GM12878 (cell line): Measurements from ENCODE around the gene GIGYF2. TPM values are rescaled to one million over a fixed set of nuclear protein-coding genes. Genes with fewer than 3 reads are reported as not detected.

Source experiments
- ATAC-seq: fragments of 200-7000 bp; cut with Tn5 transposase; 3 replicates; pipeline ENCODE4 v1.9.1; 2020; ENCODE audit warnings: mild to moderate bottlenecking, moderate library complexity
- BruUV-seq: library from RNA; stranded (reverse); fragments of 400-500 nt; replicated peaks from 2 replicates; lab custom pipeline; 2021; lab: Mats Ljungman, UMichigan
- CTCF ChIA-PET: fragments of 300-600 bp; sonication (Branson Sonifier 250); formaldehyde crosslinking; extraction: SDS; loops from one replicate; lab custom pipeline; 2021; ENCODE audit warnings: inconsistent platforms; lab: Yijun Ruan, JAX
- POLR2A ChIA-PET: fragments of 350-600 bp; formaldehyde crosslinking; extraction: SDS; loops from one replicate; lab custom pipeline; 2021; ENCODE audit warnings: inconsistent platforms; lab: Charles Lee
- RAD21 ChIA-PET: fragments of 300-600 bp; sonication (Branson Sonifier 250); formaldehyde crosslinking; loops from one replicate; lab custom pipeline; 2023; ENCODE audit warnings: antibody characterized with exemption; ENCODE audit not compliant: unreplicated experiment; lab: Charles Lee
- SMC1A ChIA-PET: fragments of 300-600 bp; sonication (Branson Sonifier 250); formaldehyde crosslinking; loops from one replicate; lab custom pipeline; 2023; ENCODE audit not compliant: unreplicated experiment, uncharacterized antibody; lab: Charles Lee
- DNase-seq: peaks from one replicate; pipeline ENCODE4 v3.0.0-alpha.2; 2011; ENCODE audit warnings: low read depth, low spot score
- FAIRE-seq: peaks from 3 replicates; lab custom pipeline; 2011; peaks lifted over from hg19 to GRCh38; lab: Jason Lieb, UNC
- H2AFZ ChIP-seq: 2 replicates; pipeline ENCODE4 v1.6.0; 2011; ENCODE audit warnings: low read depth, low read length, control low read depth; ENCODE audit not compliant: control insufficient read depth
- H3K27ac ChIP-seq: 2 replicates; pipeline ENCODE4 v1.5.1; 2011; ENCODE audit warnings: control low read depth; ENCODE audit not compliant: control insufficient read depth, insufficient read depth
- H3K27me3 ChIP-seq, 2 experiments: replicated peaks in 1 of 2; 2 replicates each; pipeline versions ENCODE4 v1.6.0 to v1.6.1; 2011; ENCODE audit warnings: low read length in 1 of 2; ENCODE audit not compliant: control insufficient read depth in 2 of 2, insufficient read depth in 2 of 2
- H3K36me3 ChIP-seq, 2 experiments: 2 replicates each; pipeline ENCODE4 v1.5.1; 2011; ENCODE audit warnings: low read length in 1 of 2; ENCODE audit not compliant: control insufficient read depth in 2 of 2, insufficient read depth in 2 of 2
- H3K4me1 ChIP-seq: 2 replicates; pipeline ENCODE4 v1.6.1; 2011; ENCODE audit warnings: mild to moderate bottlenecking, low read length, moderate library complexity, mixed read lengths; ENCODE audit not compliant: control insufficient read depth, insufficient read depth
- H3K4me2 ChIP-seq: 2 replicates; pipeline ENCODE4 v1.6.0; 2011; ENCODE audit warnings: control low read depth; ENCODE audit not compliant: control insufficient read depth, insufficient read depth
- H3K4me3 ChIP-seq: fragments of 200-600 bp; sonication (generic); 2 replicates; pipeline ENCODE4 v1.5.1; 2016
- H3K79me2 ChIP-seq: 2 replicates; pipeline ENCODE4 v1.6.0; 2011; ENCODE audit warnings: low read length; ENCODE audit not compliant: control insufficient read depth, insufficient read depth
- H3K9ac ChIP-seq: 2 replicates; pipeline ENCODE4 v1.8.0; 2011; ENCODE audit warnings: low read length, control low read depth, mixed read lengths; ENCODE audit not compliant: control insufficient read depth, insufficient read depth
- H3K9me3 ChIP-seq: replicated peaks from 3 replicates; pipeline ENCODE4 v1.5.1; 2011; ENCODE audit warnings: mild to moderate bottlenecking, low read length; ENCODE audit not compliant: control insufficient read depth, insufficient read depth
- H4K20me1 ChIP-seq: 2 replicates; pipeline ENCODE4 v1.6.0; 2011; ENCODE audit not compliant: control insufficient read depth, insufficient read depth
- BMI1 ChIP-seq: fragments of 450-650 bp; IDR thresholded peaks from 2 replicates; pipeline ENCODE4 v1.6.1; 2016; ENCODE audit warnings: mild to moderate bottlenecking, moderate library complexity, borderline replicate concordance
- CEBPZ ChIP-seq: fragments of 150-350 bp; IDR thresholded peaks from 2 replicates; pipeline ENCODE4 v1.6.1; 2016; ENCODE audit warnings: low read depth, low read length
- EED ChIP-seq: sonication (generic); IDR thresholded peaks from 2 replicates; pipeline ENCODE4 v1.6.1; 2016; ENCODE audit warnings: antibody characterized with exemption, low read depth
- JUND ChIP-seq: IDR thresholded peaks from 2 replicates; pipeline ENCODE4 v1.6.1; 2012; ENCODE audit warnings: low read depth, mild to moderate bottlenecking, low read length, improper control_type of control experiment, moderate library complexity
- PAX8 ChIP-seq: fragments of 450-650 bp; IDR thresholded peaks from 2 replicates; pipeline ENCODE4 v1.6.1; 2017; ENCODE audit warnings: mild to moderate bottlenecking, moderate library complexity
- RAD21 ChIP-seq: IDR thresholded peaks from 2 replicates; pipeline ENCODE4 v1.6.1; 2011; ENCODE audit warnings: mild to moderate bottlenecking, low read depth, low read length, moderate library complexity; ENCODE audit not compliant: insufficient read depth
- YBX1 ChIP-seq: fragments of 450-650 bp; IDR thresholded peaks from 2 replicates; pipeline ENCODE4 v1.6.1; 2016; ENCODE audit warnings: antibody characterized with exemption
- WGBS: methylation state at CpG from one replicate; pipeline ENCODE4 v1.1.6; 2016; ENCODE audit warnings: low lambda C conversion rate; ENCODE audit not compliant: insufficient replicate concordance, insufficient coverage; ENCODE audit errors: missing lambda C conversion rate; 5-methylcytosine and 5-hydroxymethylcytosine counted together
- in situ Hi-C: fragments of 300-500 bp; cut with MboI; formaldehyde crosslinking; loops from 9 replicates; pipeline ENCODE4 v1.14.3; 2018; ENCODE audit warnings: mixed read lengths
- intact Hi-C: fragments of 100-400 bp; cut with micrococcal nuclease; formaldehyde crosslinking; loops from one replicate; pipeline ENCODE4 v1.14.2; 2022; ENCODE audit not compliant: unreplicated experiment
- polyA plus RNA-seq, 11 experiments: library from polyadenylated mRNA; depleted of rRNA in 4 of 11; unstranded in 6 of 11; stranded (reverse) in 5 of 11; fragments of >200 nt; fragmentation: Nextera tagmentation in 4 of 11; fragmentation: Illumina TruSeq in 1 of 11; extraction: Ambion mirVana in 4 of 11; extraction: Trizol in 1 of 11; gene quantifications; 1 replicate in 1 of 11; 2 replicates in 10 of 11; pipeline versions ENCODE4 v1.2.1 to v1.2.3, GENCODE V29; 2011 to 2016; ENCODE audit warnings: inconsistent platforms in 2 of 11, missing spikeins in 2 of 11, low read depth in 1 of 11
- total RNA-seq, 4 experiments: library from RNA; depleted of rRNA in 3 of 4; stranded (reverse); fragments of >200 nt in 3 of 4; fragmentation: Illumina TruSeq in 1 of 4; extraction: Trizol in 1 of 4; gene quantifications; 2 replicates each; pipeline versions ENCODE4 v1.2.1 to v1.2.3, GENCODE V29; 2013 to 2021
- TF ChIP-seq, protein P1 (sequence below): fragments of 450-650 bp; IDR thresholded peaks from 2 replicates; pipeline ENCODE4 v1.6.1; 2017; ENCODE audit warnings: low read depth, mild to moderate bottlenecking, moderate library complexity
- TF ChIP-seq, protein P2 (sequence below): fragments of 450-650 bp; IDR thresholded peaks from 2 replicates; pipeline ENCODE4 v1.6.1; 2018; ENCODE audit warnings: mild to moderate bottlenecking, low read depth, moderate library complexity; ENCODE audit not compliant: partially characterized antibody

GIGYF2 gene
- total and polyA plus RNA-seq, 10 of the 15 experiments (the other 5 are each of a cell fraction or from before 2014, with no cell fraction given): 12.2 to 47.2 (median 39.0) TPM

DNA sequence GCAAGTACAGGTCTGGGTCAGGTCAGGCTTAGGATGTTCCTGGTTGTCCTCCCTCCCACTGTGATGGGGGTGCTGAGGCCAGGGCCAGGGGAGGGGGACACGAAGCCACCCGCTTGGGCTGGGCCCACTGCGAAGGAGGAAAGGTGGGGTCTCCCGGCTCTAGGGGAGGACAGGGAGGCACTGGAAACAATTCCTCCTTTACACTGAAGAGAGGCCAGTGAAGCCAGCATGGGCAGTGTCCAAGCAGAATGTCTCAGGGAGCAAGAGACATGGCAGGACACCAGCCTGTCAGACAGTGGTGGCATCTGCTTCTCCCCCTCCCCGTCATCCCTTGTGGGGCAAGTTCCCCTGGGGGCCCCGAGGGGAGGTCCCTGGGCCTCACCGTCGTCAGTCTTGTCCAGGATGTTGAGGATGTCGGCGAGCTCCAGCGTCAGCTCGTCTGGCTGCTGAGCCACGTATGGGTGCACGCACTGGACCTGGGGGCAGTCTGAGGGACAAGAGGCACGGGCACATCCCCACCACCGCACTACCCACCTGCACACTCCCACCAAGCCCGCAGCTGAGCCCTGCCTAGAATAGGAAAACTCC is 183.7 kb downstream of the GIGYF2 start:
- intact Hi-C loops (no loop called here), in situ Hi-C loops (no loop called here)
- SMC1A ChIA-PET: no interaction called here
- 28% methylated on average over 17 of the region's 17 CpGs for WGBS
- FAIRE-seq (no peak), ATAC-seq (no peak), DNase-seq (no peak)
- RAD21 ChIA-PET: no interaction called here
- CTCF ChIA-PET: no interaction called here
- Histone ChIP-seq H4K20me1 (no peaks in the 10 kb centered on the region), H3K27me3 (no peaks in the 10 kb centered on the region; a peak in 1 of 4 replicates), H3K9me3 (no peaks in the 10 kb centered on the region), H3K9ac (no peak overlapping the region), H3K36me3 (no peaks in the 10 kb centered on the region; a peak in 1 of 4 replicates), H2AFZ (no peak overlapping the region), H3K4me2 (no peak overlapping the region), H3K4me1 (no peaks in the 10 kb centered on the region), H3K4me3 (no peak overlapping the region), H3K79me2 (no peaks in the 10 kb centered on the region), H3K27ac (no peak overlapping the region)
- TF ChIP-seq, protein P1, sequence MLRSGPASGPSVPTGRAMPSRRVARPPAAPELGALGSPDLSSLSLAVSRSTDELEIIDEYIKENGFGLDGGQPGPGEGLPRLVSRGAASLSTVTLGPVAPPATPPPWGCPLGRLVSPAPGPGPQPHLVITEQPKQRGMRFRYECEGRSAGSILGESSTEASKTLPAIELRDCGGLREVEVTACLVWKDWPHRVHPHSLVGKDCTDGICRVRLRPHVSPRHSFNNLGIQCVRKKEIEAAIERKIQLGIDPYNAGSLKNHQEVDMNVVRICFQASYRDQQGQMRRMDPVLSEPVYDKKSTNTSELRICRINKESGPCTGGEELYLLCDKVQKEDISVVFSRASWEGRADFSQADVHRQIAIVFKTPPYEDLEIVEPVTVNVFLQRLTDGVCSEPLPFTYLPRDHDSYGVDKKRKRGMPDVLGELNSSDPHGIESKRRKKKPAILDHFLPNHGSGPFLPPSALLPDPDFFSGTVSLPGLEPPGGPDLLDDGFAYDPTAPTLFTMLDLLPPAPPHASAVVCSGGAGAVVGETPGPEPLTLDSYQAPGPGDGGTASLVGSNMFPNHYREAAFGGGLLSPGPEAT: no peak
- TF ChIP-seq RAD21: no peak
- no peak for TF ChIP-seq CEBPZ
- TF ChIP-seq PAX8: no peak
- no peak for TF ChIP-seq JUND
- TF ChIP-seq, protein P2, sequence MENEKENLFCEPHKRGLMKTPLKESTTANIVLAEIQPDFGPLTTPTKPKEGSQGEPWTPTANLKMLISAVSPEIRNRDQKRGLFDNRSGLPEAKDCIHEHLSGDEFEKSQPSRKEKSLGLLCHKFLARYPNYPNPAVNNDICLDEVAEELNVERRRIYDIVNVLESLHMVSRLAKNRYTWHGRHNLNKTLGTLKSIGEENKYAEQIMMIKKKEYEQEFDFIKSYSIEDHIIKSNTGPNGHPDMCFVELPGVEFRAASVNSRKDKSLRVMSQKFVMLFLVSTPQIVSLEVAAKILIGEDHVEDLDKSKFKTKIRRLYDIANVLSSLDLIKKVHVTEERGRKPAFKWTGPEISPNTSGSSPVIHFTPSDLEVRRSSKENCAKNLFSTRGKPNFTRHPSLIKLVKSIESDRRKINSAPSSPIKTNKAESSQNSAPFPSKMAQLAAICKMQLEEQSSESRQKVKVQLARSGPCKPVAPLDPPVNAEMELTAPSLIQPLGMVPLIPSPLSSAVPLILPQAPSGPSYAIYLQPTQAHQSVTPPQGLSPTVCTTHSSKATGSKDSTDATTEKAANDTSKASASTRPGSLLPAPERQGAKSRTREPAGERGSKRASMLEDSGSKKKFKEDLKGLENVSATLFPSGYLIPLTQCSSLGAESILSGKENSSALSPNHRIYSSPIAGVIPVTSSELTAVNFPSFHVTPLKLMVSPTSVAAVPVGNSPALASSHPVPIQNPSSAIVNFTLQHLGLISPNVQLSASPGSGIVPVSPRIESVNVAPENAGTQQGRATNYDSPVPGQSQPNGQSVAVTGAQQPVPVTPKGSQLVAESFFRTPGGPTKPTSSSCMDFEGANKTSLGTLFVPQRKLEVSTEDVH: no peak
- no peak for TF ChIP-seq YBX1
- no peak for TF ChIP-seq BMI1
- no peak for TF ChIP-seq EED
- no TSS peak for BruUV-seq
- POLR2A ChIA-PET: no interaction called here
